OCI-LY3 (cell line): Measurements from ENCODE around the gene ATG101.
A peak's percentile ranks its signal among the peaks of the same experiment; 100 is the strongest.

Experiments used
- H2AFZ ChIP-seq: fragments of 200-600, 300-600 bp; shearing (Covaris generic); 2 replicates; pipeline ENCODE4 v1.6.0; 2014; ENCODE audit warnings: antibody characterized with exemption, low read depth, low read length
- H3K27ac ChIP-seq: fragments of 200-600, 300-600 bp; sonication (generic); 2 replicates; pipeline ENCODE4 v1.5.1; 2014; ENCODE audit warnings: mild to moderate bottlenecking, low read length, moderate library complexity, mixed read lengths
- H3K27me3 ChIP-seq: fragments of 200-600, 300-600 bp; sonication (generic); 2 replicates; pipeline ENCODE4 v1.6.1; 2014; ENCODE audit warnings: low read depth, low read length, mixed read lengths
- H3K36me3 ChIP-seq: fragments of 200-600, 300-600 bp; sonication (generic); replicated peaks from 2 replicates; pipeline ENCODE3; 2014; ENCODE audit warnings: low read depth, low read length, mixed read lengths
- H3K4me1 ChIP-seq: fragments of 300-600, 200-600 bp; sonication (generic); 2 replicates; pipeline ENCODE4 v1.6.1; 2014; ENCODE audit warnings: low read length, mixed read lengths
- H3K4me2 ChIP-seq: fragments of 200-600, 300-600 bp; sonication (generic); 2 replicates; pipeline ENCODE4 v1.6.1; 2014; ENCODE audit warnings: low read length, mixed read lengths
- H3K4me3 ChIP-seq: fragments of 300-600, 200-600 bp; sonication (generic); 2 replicates; pipeline ENCODE4 v1.5.1; 2014; ENCODE audit warnings: antibody characterized with exemption, mild to moderate bottlenecking, low read length, moderate library complexity
- H3K79me2 ChIP-seq: fragments of 300-600, 200-600 bp; shearing (Covaris generic); 2 replicates; pipeline ENCODE4 v1.6.1; 2014; ENCODE audit warnings: mild to moderate bottlenecking, low read length, mixed read lengths
- H3K9ac ChIP-seq: fragments of 300-600, 200-600 bp; shearing (Covaris generic); 2 replicates; pipeline ENCODE4 v1.6.0; 2014; ENCODE audit warnings: mild to moderate bottlenecking, low read length, moderate library complexity
- H3K9me3 ChIP-seq: fragments of 200-600, 300-600 bp; shearing (Covaris generic); 2 replicates; pipeline ENCODE4 v1.6.1; 2014; ENCODE audit warnings: low read length, mixed read lengths; ENCODE audit not compliant: insufficient read depth
- H4K20me1 ChIP-seq: fragments of 200-600, 300-600 bp; sonication (generic); 2 replicates; pipeline ENCODE4 v1.6.1; 2016; ENCODE audit warnings: low read length, mixed read lengths; ENCODE audit not compliant: insufficient read depth
- EZH2phosphoT487 ChIP-seq: fragments of 200-600 bp; shearing (Covaris generic); IDR thresholded peaks from 2 replicates; pipeline ENCODE4 v1.6.1; 2018; ENCODE audit warnings: antibody characterized with exemption, mixed run types, low read depth
- TF ChIP-seq, protein P1 (sequence below): fragments of 200-600, 300-600 bp; sonication (generic); IDR thresholded peaks from 2 replicates; pipeline ENCODE4 v1.5.1; 2014; ENCODE audit warnings: antibody characterized with exemption, low read length, low read depth

ATG101 gene

GRCh38 chr12:52069327-52070184 lies at the start of gene ATG101:
Gene ATG101, plus strand, starts transcription at chr12:52069978. Its CDS starts 3,673 bp downstream, at chr12:52073651.
- peak within 1 kb of the TSS; percentile 61 for H3K27ac ChIP-seq
- peaks cover 37% of the 10 kb centered on the region for H3K79me2 ChIP-seq
- peaks cover 3% of the 10 kb centered on the region; the same call in 1 of the 2 replicates for H4K20me1 ChIP-seq
- H2AFZ ChIP-seq: peak within 1 kb of the TSS; percentile 100
- TF ChIP-seq, protein P1, sequence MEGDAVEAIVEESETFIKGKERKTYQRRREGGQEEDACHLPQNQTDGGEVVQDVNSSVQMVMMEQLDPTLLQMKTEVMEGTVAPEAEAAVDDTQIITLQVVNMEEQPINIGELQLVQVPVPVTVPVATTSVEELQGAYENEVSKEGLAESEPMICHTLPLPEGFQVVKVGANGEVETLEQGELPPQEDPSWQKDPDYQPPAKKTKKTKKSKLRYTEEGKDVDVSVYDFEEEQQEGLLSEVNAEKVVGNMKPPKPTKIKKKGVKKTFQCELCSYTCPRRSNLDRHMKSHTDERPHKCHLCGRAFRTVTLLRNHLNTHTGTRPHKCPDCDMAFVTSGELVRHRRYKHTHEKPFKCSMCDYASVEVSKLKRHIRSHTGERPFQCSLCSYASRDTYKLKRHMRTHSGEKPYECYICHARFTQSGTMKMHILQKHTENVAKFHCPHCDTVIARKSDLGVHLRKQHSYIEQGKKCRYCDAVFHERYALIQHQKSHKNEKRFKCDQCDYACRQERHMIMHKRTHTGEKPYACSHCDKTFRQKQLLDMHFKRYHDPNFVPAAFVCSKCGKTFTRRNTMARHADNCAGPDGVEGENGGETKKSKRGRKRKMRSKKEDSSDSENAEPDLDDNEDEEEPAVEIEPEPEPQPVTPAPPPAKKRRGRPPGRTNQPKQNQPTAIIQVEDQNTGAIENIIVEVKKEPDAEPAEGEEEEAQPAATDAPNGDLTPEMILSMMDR: peak; percentile 66
- TF ChIP-seq EZH2phosphoT487: no peak
- peaks cover 5% of the 10 kb centered on the region for H3K36me3 ChIP-seq
- H3K27me3 ChIP-seq: 0 out of 2 replicates have a peak, but pooled peaks cover 9% of the 10 kb centered on the region
- H3K4me2 ChIP-seq: peak within 1 kb of the TSS; percentile 96
- H3K9me3 ChIP-seq: no peaks in the 10 kb centered on the region
- peak within 1 kb of the TSS; percentile 90 for H3K4me3 ChIP-seq
- H3K9ac ChIP-seq: peak within 1 kb of the TSS; percentile 65
- peaks cover 10% of the 10 kb centered on the region for H3K4me1 ChIP-seq

DNA sequence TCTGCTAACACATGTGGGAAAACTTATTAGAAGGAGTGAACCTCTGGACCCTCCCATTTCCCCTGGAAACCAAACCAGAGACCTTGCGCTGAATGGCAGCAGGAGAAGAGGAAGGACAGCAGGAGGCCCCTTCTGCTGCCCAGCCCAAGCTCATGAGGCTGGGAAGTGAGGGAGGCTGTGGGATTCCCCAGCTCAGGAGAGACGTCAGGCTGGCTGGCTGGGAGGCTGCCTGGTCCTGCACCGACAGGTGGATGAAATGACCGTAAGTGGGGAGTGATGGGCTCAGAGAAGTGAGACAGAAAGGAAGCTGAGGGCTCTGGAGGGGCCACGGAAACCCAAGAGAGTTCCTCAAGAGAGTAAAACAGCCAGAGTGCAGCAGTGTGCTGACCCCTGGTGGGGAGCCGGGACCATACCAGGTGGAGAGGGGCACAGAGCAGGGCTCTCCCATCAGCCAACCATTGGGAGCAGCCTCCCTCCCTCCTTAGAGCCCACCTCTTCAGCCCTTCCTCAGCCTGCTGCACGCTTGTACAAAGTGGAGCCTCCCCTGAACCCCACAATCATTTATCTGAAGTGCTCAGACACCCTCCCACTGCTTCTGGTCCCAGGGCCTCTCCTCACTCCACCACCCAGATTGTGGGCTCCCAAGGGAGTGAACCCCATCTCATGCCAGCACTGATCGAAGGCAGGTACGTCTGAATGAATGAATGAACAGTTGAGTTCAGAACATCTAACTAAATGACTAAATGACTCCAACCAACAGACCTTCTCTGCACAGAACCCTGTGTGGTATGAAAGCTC lies 49.0 kb upstream of the ATG101 start:
- Histone ChIP-seq H4K20me1 (no peaks in the 10 kb centered on the region), H3K36me3 (no peaks in the 10 kb centered on the region), H3K27me3 (peaks cover 22% of the 10 kb centered on the region), H3K4me1 (peaks cover 26% of the 10 kb centered on the region), H3K9me3 (no peaks in the 10 kb centered on the region), H3K27ac (no peak overlapping the region), H2AFZ (no peak overlapping the region; the same call in 1 of the 2 replicates), H3K4me2 (peak overlapping the region; percentile 70), H3K79me2 (no peaks in the 10 kb centered on the region), H3K9ac (no peak overlapping the region; the same call in 1 of the 2 replicates), H3K4me3 (peak overlapping the region; percentile 61)
- no peak for TF ChIP-seq EZH2phosphoT487
- TF ChIP-seq, protein P1: peak; percentile 86

DNA sequence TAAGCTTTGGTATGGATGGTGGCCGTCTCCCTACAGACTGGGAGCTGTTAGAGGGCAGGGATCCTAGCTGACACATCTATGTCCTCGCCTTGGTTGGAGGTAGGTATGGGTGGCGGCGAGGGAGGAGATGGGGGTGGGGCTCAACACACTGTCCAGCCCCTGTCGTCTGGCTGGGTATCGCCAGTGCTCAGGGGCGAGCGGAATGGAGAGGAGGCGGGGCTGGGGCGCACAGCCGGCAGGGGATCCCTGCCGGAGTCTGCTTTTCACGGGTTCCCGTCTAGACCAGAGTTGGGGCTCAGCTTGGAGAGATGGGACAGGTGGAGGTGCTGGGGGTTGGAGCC lies 47.0 kb upstream of the ATG101 start:
- Histone ChIP-seq H3K4me2 (peak overlapping the region; percentile 90), H3K9me3 (no peaks in the 10 kb centered on the region), H3K27me3 (peaks cover 22% of the 10 kb centered on the region), H3K4me1 (peaks cover 38% of the 10 kb centered on the region), H3K9ac (peak overlapping the region; percentile 34), H3K79me2 (no peaks in the 10 kb centered on the region), H3K36me3 (no peaks in the 10 kb centered on the region), H4K20me1 (no peaks in the 10 kb centered on the region), H3K4me3 (peak overlapping the region; percentile 75), H2AFZ (peak overlapping the region; percentile 41; the same call in 1 of the 2 replicates), H3K27ac (no peak overlapping the region)
- TF ChIP-seq, protein P1: no peak
- no peak for TF ChIP-seq EZH2phosphoT487
